ENCODE data around the gene COPRS. TPM values are rescaled to one million over a fixed set of nuclear protein-coding genes. Genes with fewer than 3 reads are reported as not detected.
"Not testable (repeated sequence)": the region's sequence is repeated elsewhere in the genome, so short reads cannot be mapped to it uniquely, and the experiment has no call there.

The COPRS gene
- total RNA-seq, 2 donors from 2014 or later = 67.8 to 73.9 TPM

DNA sequence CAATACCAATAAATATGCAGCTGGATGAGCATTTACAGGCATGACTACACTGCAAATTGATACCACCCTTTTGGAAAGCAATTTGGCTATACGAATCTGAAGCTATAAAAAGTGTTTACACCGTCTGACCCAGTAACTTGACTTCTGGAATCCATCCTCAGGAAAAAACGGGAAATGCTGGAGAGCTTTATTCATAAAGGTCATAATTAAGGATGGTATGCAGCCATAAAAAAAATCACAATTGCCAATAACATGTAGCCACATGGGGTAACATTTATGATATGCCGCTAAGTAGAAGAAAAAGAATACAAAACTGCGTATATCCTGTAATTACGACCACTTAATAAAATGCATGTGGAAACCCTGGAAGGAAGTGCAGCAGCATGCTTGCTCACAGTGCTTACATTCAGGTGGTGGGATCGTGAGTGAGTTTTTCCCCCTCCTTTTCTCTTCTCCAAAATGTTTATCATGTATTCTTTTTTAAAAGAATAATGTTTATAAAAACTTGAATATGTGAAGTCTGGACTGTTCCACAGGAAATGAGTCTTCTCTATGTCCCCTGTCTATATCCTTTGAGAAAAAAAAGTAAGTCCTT is 34.2 kb downstream of the COPRS start:
- Histone ChIP-seq H3K27me3 (no peaks in the 10 kb centered on the region), H3K4me3 (no peak overlapping the region), H3K36me3 (no peaks in the 10 kb centered on the region), H3K27ac (no peak overlapping the region), H3K9me3 (no peaks in the 10 kb centered on the region), H3K4me1 (no peaks in the 10 kb centered on the region)
- no peak for DNase-seq (ENCODE audit: low spot score)
- TF ChIP-seq, protein P1, sequence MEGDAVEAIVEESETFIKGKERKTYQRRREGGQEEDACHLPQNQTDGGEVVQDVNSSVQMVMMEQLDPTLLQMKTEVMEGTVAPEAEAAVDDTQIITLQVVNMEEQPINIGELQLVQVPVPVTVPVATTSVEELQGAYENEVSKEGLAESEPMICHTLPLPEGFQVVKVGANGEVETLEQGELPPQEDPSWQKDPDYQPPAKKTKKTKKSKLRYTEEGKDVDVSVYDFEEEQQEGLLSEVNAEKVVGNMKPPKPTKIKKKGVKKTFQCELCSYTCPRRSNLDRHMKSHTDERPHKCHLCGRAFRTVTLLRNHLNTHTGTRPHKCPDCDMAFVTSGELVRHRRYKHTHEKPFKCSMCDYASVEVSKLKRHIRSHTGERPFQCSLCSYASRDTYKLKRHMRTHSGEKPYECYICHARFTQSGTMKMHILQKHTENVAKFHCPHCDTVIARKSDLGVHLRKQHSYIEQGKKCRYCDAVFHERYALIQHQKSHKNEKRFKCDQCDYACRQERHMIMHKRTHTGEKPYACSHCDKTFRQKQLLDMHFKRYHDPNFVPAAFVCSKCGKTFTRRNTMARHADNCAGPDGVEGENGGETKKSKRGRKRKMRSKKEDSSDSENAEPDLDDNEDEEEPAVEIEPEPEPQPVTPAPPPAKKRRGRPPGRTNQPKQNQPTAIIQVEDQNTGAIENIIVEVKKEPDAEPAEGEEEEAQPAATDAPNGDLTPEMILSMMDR (IDR thresholded peaks at IDR 0.05) = no peak

DNA sequence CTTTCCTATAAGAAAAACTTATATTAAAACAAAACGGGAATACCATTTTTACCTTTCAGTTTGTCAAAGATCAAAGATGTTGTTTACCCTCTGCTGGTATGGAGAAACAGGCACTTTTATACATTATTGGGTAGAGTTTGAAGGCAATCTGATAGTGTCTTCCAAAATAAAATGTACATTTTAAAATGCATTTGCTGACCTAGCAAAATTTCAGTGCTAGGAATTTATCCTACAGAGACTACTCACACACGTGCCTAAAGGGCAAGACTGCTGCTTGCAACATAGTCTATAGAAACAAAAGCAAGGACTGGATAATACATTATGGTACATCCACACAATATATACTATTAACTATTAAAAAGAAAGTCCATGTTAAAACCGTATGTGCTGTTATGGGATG is 36.0 kb downstream of the COPRS start:
- no peaks in the 10 kb centered on the region for H3K4me1 ChIP-seq
- no peak overlapping the region for H3K27ac ChIP-seq
- no peak overlapping the region for H3K4me3 ChIP-seq
- H3K27me3 ChIP-seq = no peaks in the 10 kb centered on the region
- DNase-seq (ENCODE audit: low spot score) = no peak
- TF ChIP-seq, protein P1 (IDR thresholded peaks at IDR 0.05) = no peak
- H3K9me3 ChIP-seq = no peaks in the 10 kb centered on the region
- no peaks in the 10 kb centered on the region for H3K36me3 ChIP-seq

DNA sequence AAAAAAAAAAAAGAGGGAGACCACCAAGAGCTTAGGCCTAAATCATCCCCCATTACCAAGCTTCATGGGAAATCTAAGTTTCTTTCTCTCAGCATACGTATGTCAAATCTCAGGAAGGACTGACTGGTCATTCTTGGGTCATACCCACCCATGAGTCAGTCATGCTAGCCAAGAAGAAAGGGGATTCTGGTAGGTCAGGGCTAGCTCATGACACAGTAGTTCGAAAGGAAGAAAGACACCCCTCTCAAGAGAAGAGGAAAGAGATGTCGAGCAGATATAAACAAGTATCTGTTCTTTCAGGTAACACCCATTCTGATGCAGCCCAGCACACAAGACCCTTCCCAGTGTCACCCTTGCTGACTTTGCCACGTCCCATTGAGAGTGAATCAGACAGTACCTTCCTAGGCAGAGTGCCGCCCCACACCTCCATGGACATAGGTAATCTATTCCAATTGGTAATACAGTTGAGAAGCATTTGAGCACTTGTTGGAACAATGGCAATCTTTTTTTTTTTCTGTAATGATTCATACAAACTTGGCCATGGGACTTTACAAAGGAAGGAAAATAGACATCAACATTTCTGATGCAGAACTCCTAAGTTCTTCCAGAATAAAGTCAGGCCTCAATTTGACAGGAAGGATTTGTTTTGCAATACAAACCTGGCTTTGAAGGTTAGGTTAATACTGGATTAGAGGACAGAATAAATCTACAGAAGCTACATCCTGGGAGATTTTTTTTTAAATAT is 38.2 kb downstream of the COPRS start:
- TF ChIP-seq, protein P1 (IDR thresholded peaks at IDR 0.05) = no peak
- Histone ChIP-seq H3K4me1 (no peaks in the 10 kb centered on the region), H3K27me3 (no peaks in the 10 kb centered on the region), H3K4me3 (no peak overlapping the region), H3K27ac (no peak overlapping the region), H3K9me3 (no peaks in the 10 kb centered on the region), H3K36me3 (no peaks in the 10 kb centered on the region)
- no peak for DNase-seq (ENCODE audit: low spot score)

DNA sequence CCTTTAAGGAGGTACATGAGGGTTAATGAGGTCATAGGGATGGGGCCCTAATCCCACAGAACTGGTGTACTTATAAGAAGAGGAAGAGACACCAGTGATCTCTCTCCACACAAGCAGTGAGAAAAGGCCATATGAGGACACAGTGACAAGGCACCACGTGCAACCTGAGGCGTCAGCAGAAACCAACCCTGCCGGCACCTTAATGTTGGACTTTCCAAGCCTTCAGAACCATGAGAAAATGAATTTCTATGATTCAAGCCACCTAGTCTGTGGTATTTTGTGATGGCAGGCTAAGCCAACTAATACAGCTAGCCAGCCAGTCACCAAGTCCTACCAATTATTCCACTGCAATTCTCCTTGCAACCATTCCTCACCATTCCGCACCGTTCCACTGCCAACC is 39.5 kb downstream of the COPRS start:
- Histone ChIP-seq H3K27ac (no peak overlapping the region), H3K27me3 (no peaks in the 10 kb centered on the region), H3K4me1 (no peaks in the 10 kb centered on the region), H3K36me3 (no peaks in the 10 kb centered on the region), H3K9me3 (no peaks in the 10 kb centered on the region), H3K4me3 (no peak overlapping the region)
- no peak for DNase-seq (ENCODE audit: low spot score)
- TF ChIP-seq, protein P1 (IDR thresholded peaks at IDR 0.05) = no peak

DNA sequence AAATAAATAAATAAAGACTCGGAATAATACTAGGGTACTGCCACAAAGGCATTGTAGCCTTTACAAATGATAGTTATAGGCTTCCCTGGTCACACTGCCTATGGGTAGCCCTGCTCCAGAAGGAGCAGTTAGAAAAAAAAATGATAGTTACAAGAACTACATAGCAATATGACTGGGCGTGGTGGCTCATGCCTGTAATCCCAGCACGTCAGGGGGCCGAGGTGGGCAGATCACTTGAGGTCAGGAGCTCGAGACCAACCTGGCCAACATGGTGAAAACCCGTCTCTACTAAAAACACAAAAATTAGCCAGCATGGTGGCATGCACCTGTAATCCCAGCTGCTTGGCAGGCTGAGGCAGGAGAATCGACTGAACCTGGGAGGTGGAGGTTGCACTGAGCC is 40.2 kb downstream of the COPRS start:
- H3K4me1 ChIP-seq; DNase-seq (ENCODE audit: low spot score); H3K9me3 ChIP-seq; H3K27ac ChIP-seq; H3K36me3 ChIP-seq; H3K4me3 ChIP-seq; H3K27me3 ChIP-seq: not testable (repeated sequence)

DNA sequence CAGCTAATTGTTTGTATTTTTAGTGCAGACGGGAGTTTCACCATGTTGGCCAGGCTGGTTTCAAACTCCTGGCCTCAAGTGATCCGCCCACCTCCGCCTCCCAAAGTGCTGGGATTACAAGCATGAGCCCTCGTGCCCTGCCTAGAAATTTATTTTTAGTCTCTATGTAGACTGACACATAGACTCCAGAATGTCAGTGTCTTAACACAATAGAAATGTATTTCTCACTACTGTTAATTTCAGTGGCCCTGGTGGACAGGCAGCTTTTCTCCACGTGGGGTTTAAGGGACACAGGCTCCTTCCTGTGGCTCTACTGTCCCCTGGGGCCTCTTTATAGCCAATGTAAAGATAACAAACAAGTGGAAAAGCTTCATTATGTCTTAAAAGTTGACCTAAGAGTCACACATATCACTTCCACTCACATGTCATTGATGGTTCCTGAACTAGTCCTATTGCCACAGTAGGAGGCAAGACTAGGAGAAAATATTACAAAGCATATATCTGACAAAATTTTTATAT is 43.8 kb downstream of the COPRS start:
- H3K9me3 ChIP-seq = no peaks in the 10 kb centered on the region
- TF ChIP-seq, protein P1 (IDR thresholded peaks at IDR 0.05) = no peak
- no peak for DNase-seq (ENCODE audit: low spot score)
- H3K4me3 ChIP-seq = no peak overlapping the region
- no peaks in the 10 kb centered on the region for H3K4me1 ChIP-seq
- H3K27me3 ChIP-seq = no peaks in the 10 kb centered on the region
- no peaks in the 10 kb centered on the region for H3K36me3 ChIP-seq
- no peak overlapping the region for H3K27ac ChIP-seq
